ENCODE measurements around the gene PCCA.

The PCCA gene

DNA sequence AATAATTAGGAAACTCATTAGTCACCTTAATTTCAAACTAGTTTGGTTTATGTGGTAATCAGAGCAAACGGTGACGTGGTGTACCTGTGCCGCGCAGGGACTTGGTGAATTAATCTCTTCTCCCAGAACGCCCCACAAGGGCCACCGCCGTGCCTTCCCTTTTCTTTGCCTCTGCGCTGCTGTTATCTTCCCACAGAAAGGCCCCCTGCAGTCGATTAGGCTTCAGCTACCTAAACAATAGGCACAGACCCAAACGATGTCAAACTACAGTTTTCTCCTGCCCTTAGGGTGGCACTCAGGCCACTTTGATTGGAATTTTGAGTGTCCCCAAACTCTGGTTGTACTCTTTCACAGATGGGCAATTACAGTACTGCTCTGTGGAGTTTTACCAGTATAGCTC lies 384.2 kb downstream of the PCCA start:
- DNase-seq (ENCODE audit: low read depth) = no peak

- DNase-seq (ENCODE audit: low read depth) = no peak
Measured at GRCh38 chr13:100473501-100474044, 384.7 kb downstream of the PCCA start.

DNA sequence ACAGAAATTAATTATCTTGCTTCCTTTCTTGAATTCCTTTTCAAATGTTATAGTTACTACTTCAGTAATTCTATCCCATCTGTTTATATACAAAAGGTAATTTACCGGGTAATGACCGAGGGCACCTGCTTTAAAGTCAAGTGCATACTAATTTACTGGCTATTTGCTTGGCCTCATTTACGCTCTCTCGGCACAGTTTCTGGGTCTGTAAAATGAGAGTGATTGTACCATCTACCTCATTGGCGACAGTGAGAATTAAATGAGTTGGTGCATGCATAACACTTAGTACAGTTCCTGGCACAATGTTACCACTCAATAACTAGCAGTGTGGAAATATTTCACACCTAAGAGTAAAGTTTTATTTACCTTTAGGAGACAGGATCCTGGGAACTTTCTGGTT lies 388.1 kb downstream of the PCCA start:
- no peak for DNase-seq (ENCODE audit: low read depth)

DNA sequence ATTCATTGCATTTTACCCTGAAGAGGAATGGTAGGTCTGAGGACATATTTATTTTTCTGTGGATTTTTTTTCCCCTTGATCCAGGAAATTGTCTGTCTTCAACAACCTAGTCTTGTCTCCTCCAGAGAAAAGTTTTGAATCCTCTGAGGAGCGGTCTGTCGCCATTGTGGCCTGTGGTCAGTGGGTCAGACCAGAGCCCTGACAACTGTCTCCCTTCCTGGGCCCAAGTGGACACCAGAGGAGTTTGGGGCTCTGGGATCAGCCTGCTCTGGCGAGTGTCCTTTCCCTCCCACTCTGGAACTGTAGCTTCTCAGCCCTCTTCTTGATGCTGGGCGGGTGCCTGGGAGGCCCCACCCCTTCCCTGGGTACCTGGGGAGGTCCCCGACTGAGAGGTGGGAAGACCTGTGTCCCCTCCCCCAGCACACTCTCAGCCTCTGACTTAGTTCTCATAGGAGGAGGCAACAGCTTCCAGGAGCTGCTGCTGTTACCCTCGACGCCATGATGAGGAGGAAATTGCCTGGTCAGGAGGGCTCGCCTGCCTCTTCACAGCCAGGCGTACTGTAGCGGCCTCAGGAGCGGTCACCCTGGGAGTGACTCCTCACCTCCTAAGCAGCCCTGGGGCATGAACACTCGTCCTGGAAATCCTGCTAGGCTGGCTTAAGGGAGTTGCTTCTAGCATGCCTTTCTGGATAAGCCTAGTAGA lies 389.4 kb downstream of the PCCA start:
- no peak for DNase-seq (ENCODE audit: low read depth)

DNA sequence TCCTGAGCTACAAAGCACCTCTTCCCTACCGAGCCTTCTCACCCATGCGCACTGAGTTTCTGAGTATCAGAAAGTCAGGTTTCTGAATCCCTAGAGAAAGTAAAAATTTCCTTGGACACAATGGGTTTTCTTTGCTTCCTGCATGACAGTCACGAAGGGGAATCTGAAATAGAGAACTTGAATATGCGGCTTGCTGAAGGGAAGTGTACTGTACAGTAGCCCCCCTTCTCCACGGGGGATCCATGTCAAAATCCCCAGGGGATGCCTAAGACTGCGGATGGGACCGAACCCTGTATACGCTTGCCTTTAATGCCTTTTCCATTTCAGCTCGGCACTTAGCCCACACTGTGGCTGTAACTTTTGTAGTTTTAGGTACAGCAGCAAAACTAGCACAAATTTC lies 391.8 kb downstream of the PCCA start:
- no peak for DNase-seq (ENCODE audit: low read depth)

GRCh38 chr13:100483139-100483538 lies 394.2 kb downstream of the PCCA start:
- DNase-seq (ENCODE audit: low read depth) = no peak

GRCh38 chr13:100483841-100484381 lies 395.0 kb downstream of the PCCA start:
- DNase-seq (ENCODE audit: low read depth) = no peak

DNA sequence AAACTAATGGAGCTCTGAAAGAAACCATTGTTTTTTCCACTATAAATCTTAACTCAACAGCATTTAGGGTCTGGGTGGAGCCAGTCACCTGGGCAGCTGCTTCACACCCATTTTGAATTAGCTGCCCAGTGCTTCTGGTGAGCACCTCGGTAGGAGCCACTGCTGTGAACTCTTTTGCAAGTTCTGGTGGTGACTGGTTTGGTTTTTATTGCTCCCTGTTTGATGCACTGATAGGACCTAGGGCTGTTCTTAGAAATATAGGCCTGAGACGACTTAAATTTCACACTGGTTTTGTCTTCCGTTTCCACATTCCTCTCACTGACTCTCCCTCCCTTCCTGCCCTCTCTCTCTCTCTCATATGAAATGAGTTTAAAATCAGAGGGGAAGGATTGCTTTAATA lies 395.8 kb downstream of the PCCA start:
- no peak for DNase-seq (ENCODE audit: low read depth)

- no peak for DNase-seq (ENCODE audit: low read depth)
Measured at GRCh38 chr13:100485265-100485664, 396.4 kb downstream of the PCCA start.

DNA sequence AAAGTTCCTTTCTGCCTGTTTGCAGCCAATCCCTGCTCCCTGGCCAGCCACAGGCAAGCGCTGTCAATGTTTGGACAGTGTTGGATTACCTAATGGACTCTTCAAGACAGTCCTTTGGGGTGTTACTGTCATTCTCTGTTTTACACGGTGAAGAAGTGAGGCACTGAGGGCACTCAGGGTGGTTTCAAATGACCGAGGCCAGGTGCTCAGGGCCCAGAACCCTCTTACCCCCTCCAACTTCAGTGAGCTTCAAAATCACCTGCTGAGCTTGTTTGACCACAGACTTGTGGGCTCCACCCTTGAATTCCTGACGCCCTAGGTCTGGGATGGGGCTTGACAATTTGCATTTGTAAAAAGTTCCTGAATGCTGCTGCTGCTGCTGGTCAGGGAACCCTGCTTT lies 401.8 kb downstream of the PCCA start:
- no peak for DNase-seq (ENCODE audit: low read depth)

GRCh38 chr13:100491164-100491842 lies 402.4 kb downstream of the PCCA start:
- DNase-seq (ENCODE audit: low read depth) = no peak

DNA sequence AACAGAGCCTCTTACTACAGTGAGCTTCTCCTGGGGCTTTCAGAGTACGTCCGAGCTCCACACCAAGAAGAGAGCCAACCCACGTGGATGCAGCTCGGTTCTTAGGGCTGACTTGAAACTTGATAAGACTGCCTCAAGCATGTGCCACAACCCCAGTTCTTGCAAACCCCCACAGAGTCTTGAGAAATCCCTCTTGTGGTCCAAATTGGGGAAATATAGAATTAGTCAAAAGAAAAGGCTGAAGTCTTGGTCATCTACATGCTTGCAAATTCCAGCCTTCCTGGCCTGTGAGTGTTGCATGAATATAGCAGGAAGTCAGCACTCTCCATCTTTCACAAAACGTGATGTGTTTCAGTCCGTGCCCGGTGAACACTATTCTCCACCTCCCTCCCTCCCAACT lies 404.5 kb downstream of the PCCA start:
- no peak for DNase-seq (ENCODE audit: low read depth)

- DNase-seq (ENCODE audit: low read depth) = no peak
Measured at GRCh38 chr13:100495455-100495854, 406.6 kb downstream of the PCCA start.

- no peak for DNase-seq (ENCODE audit: low read depth)
Measured at GRCh38 chr13:100497389-100497788, 408.5 kb downstream of the PCCA start.

GRCh38 chr13:100502446-100502845 lies 413.6 kb downstream of the PCCA start:
- no peak for DNase-seq (ENCODE audit: low read depth)

DNA sequence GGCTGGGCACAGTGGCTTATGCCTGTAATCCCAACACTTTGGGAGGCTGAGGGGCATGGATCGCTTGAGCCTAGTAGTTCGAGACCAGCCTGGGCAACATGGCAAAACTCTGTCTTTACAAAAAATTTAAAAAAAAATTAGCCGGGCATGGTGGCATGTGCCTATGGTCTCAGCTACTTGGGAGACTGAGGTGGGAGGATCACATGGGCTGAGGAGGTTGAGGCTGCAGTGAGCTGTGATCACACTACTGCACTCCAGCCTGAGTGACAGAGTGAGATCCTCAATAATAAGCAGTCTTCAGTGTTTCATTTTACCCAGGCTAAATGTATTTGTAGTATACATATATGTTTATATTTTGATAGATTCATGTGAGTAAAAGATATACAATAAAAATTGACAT lies 414.7 kb downstream of the PCCA start:
- no peak for DNase-seq (ENCODE audit: low read depth)

DNA sequence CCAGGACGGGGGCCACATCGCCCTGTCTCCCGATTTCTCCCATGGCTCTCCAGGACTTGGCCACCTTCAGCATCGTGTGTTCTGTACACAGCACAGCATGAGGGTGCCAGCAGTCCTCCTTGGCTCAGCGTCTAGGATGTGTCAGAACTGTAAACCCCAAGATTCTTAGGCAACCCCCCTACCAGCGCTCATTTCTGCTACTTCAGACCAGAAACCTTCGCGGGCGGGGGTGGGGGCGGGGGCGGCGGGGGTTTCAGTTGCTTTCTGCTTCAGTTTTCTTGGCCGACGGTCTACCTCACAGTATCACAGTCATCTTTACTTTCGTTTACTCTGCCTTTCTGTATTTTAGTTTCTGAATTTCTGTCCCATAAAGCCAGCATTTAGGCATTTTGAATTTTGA lies 417.3 kb downstream of the PCCA start:
- DNase-seq (ENCODE audit: low read depth) = peak; percentile 40

DNA sequence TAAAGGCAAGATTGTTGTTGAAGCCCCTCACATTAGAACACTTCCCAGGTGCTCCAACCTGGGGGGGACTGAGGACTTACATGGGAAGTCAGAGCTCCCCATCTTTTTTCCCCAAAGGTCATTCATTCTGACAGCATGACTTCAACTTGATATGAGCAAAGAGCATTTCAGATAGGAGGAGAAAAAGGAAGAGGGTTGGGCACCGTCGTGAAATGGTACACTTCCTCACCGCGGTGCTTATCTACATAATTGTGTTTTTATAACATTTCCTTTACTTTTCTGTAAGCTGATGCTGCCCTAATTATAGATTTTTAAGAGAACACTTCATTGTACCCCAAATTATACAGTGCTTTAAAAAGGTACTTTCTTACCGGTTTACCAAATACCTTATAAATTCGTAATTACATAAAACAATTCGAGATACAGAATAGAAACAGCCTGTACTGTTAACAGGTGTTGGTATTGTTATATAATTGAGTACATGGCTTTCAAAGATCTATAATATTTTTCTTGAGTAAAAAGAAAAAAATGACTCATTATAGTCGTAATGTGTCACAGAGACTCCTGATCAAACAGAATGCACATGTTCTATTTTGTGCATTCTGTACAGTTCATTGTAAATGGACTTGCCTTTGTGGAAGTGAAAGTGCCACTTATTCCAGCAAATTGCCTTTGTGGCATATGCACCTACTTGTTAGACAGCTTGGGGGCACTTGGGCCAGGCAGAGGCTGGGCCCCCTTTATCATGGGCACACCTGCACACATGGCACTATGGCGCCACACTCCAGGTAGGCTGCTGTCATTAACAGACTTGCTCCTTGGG lies 417.9 kb downstream of the PCCA start:
- no peak for DNase-seq (ENCODE audit: low read depth)

GRCh38 chr13:100508455-100508854 lies 419.6 kb downstream of the PCCA start:
- no peak for DNase-seq (ENCODE audit: low read depth)

GRCh38 chr13:100508996-100509395 lies 420.1 kb downstream of the PCCA start:
- DNase-seq (ENCODE audit: low read depth) = no peak

GRCh38 chr13:100510208-100510957 lies 421.5 kb downstream of the PCCA start:
- DNase-seq (ENCODE audit: low read depth) = no peak

DNA sequence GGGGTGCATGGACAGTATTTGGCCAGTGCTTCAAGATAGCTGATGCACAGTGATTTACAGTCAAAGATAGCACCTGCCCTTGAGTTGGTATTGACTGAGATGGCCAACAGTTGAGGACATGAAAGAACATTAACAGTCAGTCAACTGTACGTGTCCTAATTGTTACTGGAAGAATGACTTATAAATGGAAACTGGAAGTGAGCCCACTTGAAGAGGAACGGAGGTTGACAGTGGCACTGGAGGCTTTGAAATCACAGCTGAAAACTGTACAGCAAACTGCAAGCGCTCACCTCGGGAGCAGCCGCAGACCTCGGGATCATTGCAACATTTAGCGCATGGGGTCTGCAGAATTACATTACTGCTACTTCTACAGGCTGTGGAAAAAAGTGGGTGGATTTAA lies 422.6 kb downstream of the PCCA start:
- no peak for DNase-seq (ENCODE audit: low read depth)
